ENCODE data around the gene VPS13D.

Gene VPS13D

DNA sequence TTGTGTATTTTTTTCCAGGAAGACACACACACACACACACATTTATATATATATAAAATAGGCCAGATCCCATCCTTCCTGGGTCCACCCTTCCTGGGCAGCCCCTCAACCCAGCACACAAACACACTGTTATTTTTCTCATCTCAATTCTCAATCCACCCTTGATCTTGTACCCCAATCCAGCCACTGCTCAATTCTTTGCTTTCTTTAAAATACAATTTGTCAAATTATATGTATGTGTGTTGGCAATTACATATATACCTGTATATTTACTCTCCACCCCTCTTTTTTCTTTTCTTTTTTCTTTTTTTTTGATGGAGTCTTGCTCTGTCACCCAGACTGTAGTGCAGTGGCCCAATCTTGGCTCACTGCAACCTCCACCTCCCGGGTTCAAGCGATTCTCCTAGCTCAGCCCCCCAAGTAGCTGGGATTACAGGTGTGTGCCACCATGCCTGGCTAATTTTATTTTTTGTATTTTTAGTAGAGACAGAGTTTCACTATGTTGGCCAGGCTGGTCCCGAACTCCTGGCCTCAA, 299.9 kb downstream of the VPS13D start:
- no peaks in the 10 kb centered on the region for H4K20me1 ChIP-seq (ENCODE audit: insufficient read depth, low read length)
- H3K4me2 ChIP-seq (ENCODE audit: low read length): no peak overlapping the region
- no peaks in the 10 kb centered on the region for H3K27me3 ChIP-seq (ENCODE audit: insufficient read depth, low read length)
- no peaks in the 10 kb centered on the region for H3K9me2 ChIP-seq (ENCODE audit: low read depth, low read length)
- H2AFZ ChIP-seq (ENCODE audit: low read length): no peak overlapping the region
- H3K36me3 ChIP-seq (ENCODE audit: insufficient read depth, low read length): no peaks in the 10 kb centered on the region
- TF ChIP-seq, protein P1, sequence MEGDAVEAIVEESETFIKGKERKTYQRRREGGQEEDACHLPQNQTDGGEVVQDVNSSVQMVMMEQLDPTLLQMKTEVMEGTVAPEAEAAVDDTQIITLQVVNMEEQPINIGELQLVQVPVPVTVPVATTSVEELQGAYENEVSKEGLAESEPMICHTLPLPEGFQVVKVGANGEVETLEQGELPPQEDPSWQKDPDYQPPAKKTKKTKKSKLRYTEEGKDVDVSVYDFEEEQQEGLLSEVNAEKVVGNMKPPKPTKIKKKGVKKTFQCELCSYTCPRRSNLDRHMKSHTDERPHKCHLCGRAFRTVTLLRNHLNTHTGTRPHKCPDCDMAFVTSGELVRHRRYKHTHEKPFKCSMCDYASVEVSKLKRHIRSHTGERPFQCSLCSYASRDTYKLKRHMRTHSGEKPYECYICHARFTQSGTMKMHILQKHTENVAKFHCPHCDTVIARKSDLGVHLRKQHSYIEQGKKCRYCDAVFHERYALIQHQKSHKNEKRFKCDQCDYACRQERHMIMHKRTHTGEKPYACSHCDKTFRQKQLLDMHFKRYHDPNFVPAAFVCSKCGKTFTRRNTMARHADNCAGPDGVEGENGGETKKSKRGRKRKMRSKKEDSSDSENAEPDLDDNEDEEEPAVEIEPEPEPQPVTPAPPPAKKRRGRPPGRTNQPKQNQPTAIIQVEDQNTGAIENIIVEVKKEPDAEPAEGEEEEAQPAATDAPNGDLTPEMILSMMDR (IDR thresholded peaks at IDR 0.05; ENCODE audit: low read length): no peak
- TF ChIP-seq EZH2 (IDR thresholded peaks at IDR 0.05; ENCODE audit: borderline replicate concordance, low read length): no peak
- H3K79me2 ChIP-seq (ENCODE audit: insufficient read depth, low read length): no peaks in the 10 kb centered on the region
- no peak overlapping the region for H3K4me3 ChIP-seq (ENCODE audit: low read depth, low read length, poor library complexity, severe bottlenecking)
- H3K9ac ChIP-seq (ENCODE audit: low read length): no peak overlapping the region
- no peaks in the 10 kb centered on the region for H3K4me1 ChIP-seq (ENCODE audit: insufficient read depth, low read length, severe bottlenecking)
- H3K27ac ChIP-seq (ENCODE audit: low read depth, low read length, poor library complexity, severe bottlenecking): no peak overlapping the region
- no peaks in the 10 kb centered on the region for H3K9me3 ChIP-seq (ENCODE audit: low read length)
- no peaks in the 10 kb centered on the region for H3F3A ChIP-seq (ENCODE audit: insufficient read depth, low read length)

DNA sequence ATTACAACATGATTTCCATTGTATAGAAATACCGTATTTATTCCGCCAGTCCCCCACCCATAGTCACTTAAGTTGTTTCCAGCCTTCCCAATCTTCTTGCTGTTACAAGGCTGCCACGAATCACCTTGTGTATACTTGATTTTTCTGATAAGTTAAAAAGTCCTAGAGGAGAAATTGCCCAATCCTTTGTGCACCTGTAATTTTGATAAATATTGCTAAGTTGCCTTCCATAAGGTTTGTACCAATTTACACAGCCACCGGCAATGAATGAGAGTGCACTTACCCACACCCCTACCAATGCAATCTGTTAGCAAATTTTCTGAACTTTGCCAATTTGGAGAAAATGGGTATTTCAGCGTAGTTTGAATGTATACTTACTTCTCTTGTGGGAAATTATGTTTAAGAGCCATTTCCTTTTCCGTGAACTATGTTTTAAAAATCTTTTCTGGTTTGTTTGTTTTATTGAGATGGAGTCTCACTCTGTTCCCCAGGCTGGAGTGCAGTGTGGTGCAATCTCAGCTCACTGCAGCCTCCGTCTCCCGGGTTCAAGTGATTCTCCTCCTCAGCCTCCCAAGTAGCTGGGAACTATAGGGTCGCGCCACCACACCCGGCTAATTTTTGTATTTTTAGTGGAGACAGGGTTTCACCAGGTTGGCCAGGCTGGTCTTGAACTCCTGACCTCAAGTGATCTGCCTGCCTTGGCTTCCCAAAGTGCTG, 300.8 kb downstream of the VPS13D start:
- Histone ChIP-seq H3K27me3 (ENCODE audit: insufficient read depth, low read length) (no peaks in the 10 kb centered on the region), H3K9me3 (ENCODE audit: low read length) (no peaks in the 10 kb centered on the region), H2AFZ (ENCODE audit: low read length) (no peak overlapping the region), H3K4me3 (ENCODE audit: low read depth, low read length, poor library complexity, severe bottlenecking) (no peak overlapping the region), H3K9ac (ENCODE audit: low read length) (no peak overlapping the region), H3F3A (ENCODE audit: insufficient read depth, low read length) (no peaks in the 10 kb centered on the region), H3K27ac (ENCODE audit: low read depth, low read length, poor library complexity, severe bottlenecking) (no peak overlapping the region), H3K9me2 (ENCODE audit: low read depth, low read length) (no peaks in the 10 kb centered on the region), H3K4me1 (ENCODE audit: insufficient read depth, low read length, severe bottlenecking) (no peaks in the 10 kb centered on the region), H4K20me1 (ENCODE audit: insufficient read depth, low read length) (no peaks in the 10 kb centered on the region), H3K4me2 (ENCODE audit: low read length) (no peak overlapping the region), H3K36me3 (ENCODE audit: insufficient read depth, low read length) (no peaks in the 10 kb centered on the region), H3K79me2 (ENCODE audit: insufficient read depth, low read length) (no peaks in the 10 kb centered on the region)
- TF ChIP-seq EZH2 (IDR thresholded peaks at IDR 0.05; ENCODE audit: borderline replicate concordance, low read length): no peak
- TF ChIP-seq, protein P1 (IDR thresholded peaks at IDR 0.05; ENCODE audit: low read length): no peak

DNA sequence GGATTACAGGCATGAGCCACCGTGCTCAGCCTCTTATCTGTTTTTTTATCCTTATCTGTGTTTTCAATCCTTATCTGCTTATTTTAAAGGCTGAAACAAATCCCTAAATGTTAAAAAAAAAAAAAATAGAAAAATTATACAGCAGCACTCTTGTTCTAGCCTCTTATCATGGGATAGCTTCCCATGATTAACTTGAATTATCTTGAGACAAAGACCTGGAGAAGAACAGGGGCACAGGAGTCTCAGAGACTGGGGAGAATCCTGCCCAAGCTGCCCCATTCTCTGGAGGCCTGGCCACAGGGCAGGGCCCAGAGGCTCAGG, 301.3 kb downstream of the VPS13D start:
- Histone ChIP-seq H3K4me3 (ENCODE audit: low read depth, low read length, poor library complexity, severe bottlenecking) (no peak overlapping the region), H2AFZ (ENCODE audit: low read length) (no peak overlapping the region), H3F3A (ENCODE audit: insufficient read depth, low read length) (no peaks in the 10 kb centered on the region), H3K9me2 (ENCODE audit: low read depth, low read length) (no peaks in the 10 kb centered on the region), H3K79me2 (ENCODE audit: insufficient read depth, low read length) (no peaks in the 10 kb centered on the region), H3K9ac (ENCODE audit: low read length) (no peak overlapping the region), H3K27ac (ENCODE audit: low read depth, low read length, poor library complexity, severe bottlenecking) (no peak overlapping the region), H3K4me1 (ENCODE audit: insufficient read depth, low read length, severe bottlenecking) (no peaks in the 10 kb centered on the region), H3K9me3 (ENCODE audit: low read length) (no peaks in the 10 kb centered on the region; the same call in 1 of the 2 replicates), H4K20me1 (ENCODE audit: insufficient read depth, low read length) (no peaks in the 10 kb centered on the region), H3K4me2 (ENCODE audit: low read length) (no peak overlapping the region), H3K27me3 (ENCODE audit: insufficient read depth, low read length) (no peaks in the 10 kb centered on the region), H3K36me3 (ENCODE audit: insufficient read depth, low read length) (no peaks in the 10 kb centered on the region)
- TF ChIP-seq, protein P1 (IDR thresholded peaks at IDR 0.05; ENCODE audit: low read length): no peak
- TF ChIP-seq EZH2 (IDR thresholded peaks at IDR 0.05; ENCODE audit: borderline replicate concordance, low read length): no peak
